Urinary bladder (tissue), 4 donors: ENCODE data around the gene SYS1. TPM values are rescaled to one million over a fixed set of nuclear protein-coding genes. Genes with fewer than 3 reads are reported as not detected.

Source experiments
- DNase-seq: peaks from one replicate; pipeline ENCODE4 v3.0.0-alpha.2; 2015; ENCODE audit errors: extremely low spot score
- H3K27ac ChIP-seq: one replicate; pipeline ENCODE4 v1.5.1; 2013; ENCODE audit warnings: low read depth, mild to moderate bottlenecking, moderate library complexity
- H3K36me3 ChIP-seq: one replicate; pipeline ENCODE4 v1.6.1; 2013; ENCODE audit warnings: mild to moderate bottlenecking, moderate library complexity; ENCODE audit not compliant: insufficient read depth
- H3K4me1 ChIP-seq: one replicate; pipeline ENCODE4 v1.6.1; 2013; ENCODE audit warnings: mild to moderate bottlenecking, moderate library complexity; ENCODE audit not compliant: insufficient read depth
- H3K4me3 ChIP-seq: one replicate; pipeline ENCODE4 v1.5.1; 2013; ENCODE audit warnings: low read depth, low read length
- WGBS: extraction: QIAGEN DNeasy Blood & Tissue Kit; methylation state at CpG from one replicate; pipeline ENCODE4 v1.1.7; 2013; 5-methylcytosine and 5-hydroxymethylcytosine counted together
- polyA plus RNA-seq: library from polyadenylated mRNA; stranded (reverse); fragments of 200-250 nt; gene quantifications from one replicate; pipeline ENCODE4 v1.2.3, GENCODE V29; 2013
- total RNA-seq: library from RNA; depleted of rRNA; stranded (reverse); fragments of >200 nt; gene quantifications from one replicate; pipeline ENCODE4 v1.2.3, GENCODE V29; 2014
- donor health status: healthy with polysubstance abuse.
- donor health status: healthy.

SYS1 gene
- total and polyA plus RNA-seq, 2 donors: 19.5 to 39.4 TPM

DNA sequence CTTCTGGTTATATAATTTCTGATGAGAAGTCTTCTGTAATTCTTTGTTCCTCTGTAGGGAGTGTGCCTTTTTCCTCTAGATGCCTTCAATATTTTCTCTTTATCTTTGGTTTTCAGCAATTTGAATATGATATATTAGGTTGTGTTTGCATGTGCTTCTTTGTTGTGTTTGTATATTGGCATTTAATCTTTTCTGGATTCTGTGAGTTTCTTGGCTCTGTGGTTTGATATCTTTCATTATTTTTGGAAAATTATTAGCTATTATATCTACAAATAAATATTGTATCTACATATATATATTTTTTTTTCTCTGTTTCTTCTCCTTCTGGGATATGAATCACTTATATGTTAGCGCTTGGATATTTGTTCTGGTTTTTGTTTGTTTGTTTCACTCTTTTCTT, 36.1 kb downstream of the SYS1 start:
- DNase-seq: no peak
- WGBS: 95% methylated on average over 1 of the region's 1 CpG
- Histone ChIP-seq H3K4me1 (no peaks in the 10 kb centered on the region), H3K36me3 (no peaks in the 10 kb centered on the region), H3K27ac (no peak overlapping the region), H3K4me3 (no peak overlapping the region)

DNA sequence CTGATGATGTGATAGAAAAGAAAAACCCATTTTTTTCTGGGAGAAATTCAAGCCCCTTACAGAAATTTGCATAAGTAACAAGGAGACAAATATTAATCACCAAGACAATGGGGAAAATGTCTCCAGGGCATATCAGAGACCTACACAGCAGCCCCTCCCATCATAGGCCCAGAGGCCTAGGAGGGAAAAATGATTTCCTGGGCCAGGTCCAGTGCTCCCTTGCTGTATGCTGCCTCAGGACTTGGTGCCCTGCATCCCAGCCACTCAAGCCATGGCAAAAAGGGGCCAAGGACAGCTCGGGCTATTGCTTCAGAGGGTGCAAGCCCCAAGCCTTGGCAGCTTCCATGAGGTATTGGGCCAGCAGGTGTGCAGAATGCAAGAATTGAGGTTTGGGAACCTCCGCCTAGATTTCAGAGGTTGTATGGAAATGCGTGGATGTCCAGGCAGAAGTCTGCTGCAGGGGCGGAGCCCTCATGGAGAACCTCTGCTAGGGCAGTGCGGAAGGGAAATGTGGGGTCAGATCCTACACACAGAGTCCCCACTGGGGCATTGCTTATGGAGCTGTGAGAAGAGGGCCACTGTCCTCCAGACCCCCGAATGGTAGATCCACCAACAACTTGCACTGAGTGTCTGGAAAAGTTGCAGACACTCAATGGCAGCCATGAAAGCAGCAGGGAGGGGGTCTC, 37.5 kb downstream of the SYS1 start:
- no peak for DNase-seq
- Histone ChIP-seq H3K27ac (no peak overlapping the region), H3K4me3 (no peak overlapping the region), H3K36me3 (no peaks in the 10 kb centered on the region), H3K4me1 (no peaks in the 10 kb centered on the region)
- 98% methylated on average over 6 of the region's 6 CpGs for WGBS

DNA sequence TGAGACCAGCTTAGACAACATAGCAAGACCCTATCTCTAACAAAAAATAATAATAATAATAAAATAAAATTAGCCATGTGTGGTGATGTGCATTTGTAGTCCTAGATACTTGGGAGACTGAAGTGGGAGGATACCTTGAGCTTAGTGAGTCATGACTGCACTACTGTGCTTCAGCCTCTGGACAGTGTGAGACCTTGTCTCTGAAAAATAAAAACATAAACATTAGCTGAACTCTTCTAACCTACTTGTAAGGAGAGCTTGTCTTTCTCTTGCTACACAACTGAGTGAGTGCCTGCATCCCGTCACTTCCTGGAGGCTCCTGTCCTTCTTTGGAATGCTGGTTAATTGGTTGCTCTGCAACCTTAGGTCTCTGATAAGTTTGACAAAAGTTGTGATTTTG, 40.0 kb downstream of the SYS1 start:
- no peaks in the 10 kb centered on the region for H3K4me1 ChIP-seq
- no peak overlapping the region for H3K4me3 ChIP-seq
- H3K36me3 ChIP-seq: no peaks in the 10 kb centered on the region
- DNase-seq: no peak
- H3K27ac ChIP-seq: no peak overlapping the region
- 96% methylated on average over 1 of the region's 1 CpG for WGBS

DNA sequence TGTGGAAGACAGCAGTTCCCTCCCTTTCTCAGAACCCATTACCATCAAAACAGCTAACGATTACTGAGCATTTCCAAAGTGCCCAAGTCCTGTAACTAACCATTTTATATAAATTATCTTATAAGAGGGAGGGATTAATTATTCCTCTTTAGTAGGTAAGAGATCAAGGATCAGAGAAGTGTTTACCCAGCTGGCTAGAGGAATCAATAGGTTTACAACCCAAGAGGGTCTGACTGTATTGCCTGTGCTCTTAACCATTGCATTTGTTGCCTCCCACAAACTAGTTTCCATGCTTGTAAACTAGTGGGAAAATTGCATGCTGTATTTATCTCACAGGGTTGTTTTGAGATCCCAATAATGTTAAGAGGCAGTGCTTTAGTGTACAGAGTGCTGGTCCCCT, 41.5 kb downstream of the SYS1 start:
- no peak overlapping the region for H3K4me3 ChIP-seq
- WGBS: 76% methylated on average over 1 of the region's 1 CpG
- no peak for DNase-seq
- no peaks in the 10 kb centered on the region for H3K4me1 ChIP-seq
- H3K36me3 ChIP-seq: no peaks in the 10 kb centered on the region
- no peak overlapping the region for H3K27ac ChIP-seq

GRCh38 chr20:45405571-45406259, 42.8 kb downstream of the SYS1 start:
- 1% methylated on average over 49 of the region's 49 CpGs for WGBS
- no peaks in the 10 kb centered on the region for H3K36me3 ChIP-seq
- DNase-seq: no peak
- H3K27ac ChIP-seq: no peak overlapping the region
- no peaks in the 10 kb centered on the region for H3K4me1 ChIP-seq
- H3K4me3 ChIP-seq: peak overlapping the region; percentile 88

DNA sequence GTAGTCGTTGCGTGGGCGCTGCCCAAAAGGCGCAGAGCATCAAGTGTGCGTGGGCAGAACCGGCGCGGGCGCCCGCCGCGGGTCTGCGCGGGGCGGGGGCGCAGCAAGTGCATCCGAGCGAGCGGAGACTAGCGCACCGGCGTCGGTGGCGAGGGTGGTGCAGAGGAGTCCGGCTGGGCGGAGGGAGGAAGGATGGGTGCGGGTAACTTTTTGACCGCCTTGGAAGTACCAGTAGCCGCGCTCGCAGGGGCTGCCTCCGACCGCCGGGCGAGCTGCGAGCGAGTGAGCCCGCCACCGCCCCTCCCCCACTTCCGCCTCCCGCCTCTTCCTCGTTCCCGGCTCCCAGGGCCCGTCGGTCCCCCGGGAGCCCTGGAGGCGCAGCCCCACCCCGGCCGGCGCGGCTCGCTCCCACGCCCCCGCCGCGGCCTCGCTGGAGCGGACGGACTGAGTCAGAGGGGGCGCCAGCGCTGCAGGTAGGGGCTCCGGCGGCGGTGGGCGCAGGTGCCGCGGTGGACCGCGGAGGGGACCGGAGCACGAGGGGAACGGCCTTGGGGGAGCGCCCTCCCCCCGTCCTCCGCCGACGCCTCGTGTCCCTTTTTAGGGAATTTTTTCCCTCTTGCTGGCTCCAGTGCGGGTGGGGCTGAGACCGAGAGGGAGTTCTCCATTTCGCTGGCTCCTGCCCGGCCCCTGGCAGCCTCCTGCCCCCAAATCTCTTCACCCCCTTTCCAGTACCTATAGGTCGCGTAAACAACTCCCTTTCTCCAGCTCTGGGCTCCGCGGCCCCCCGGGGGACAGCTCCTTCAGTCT, 43.5 kb downstream of the SYS1 start:
- H3K27ac ChIP-seq: peak overlapping the region; percentile 88
- peak overlapping the region; percentile 88 for H3K4me3 ChIP-seq
- WGBS: under 1% methylated on average over 87 of the region's 87 CpGs
- H3K4me1 ChIP-seq: no peaks in the 10 kb centered on the region
- no peaks in the 10 kb centered on the region for H3K36me3 ChIP-seq
- DNase-seq: no peak

DNA sequence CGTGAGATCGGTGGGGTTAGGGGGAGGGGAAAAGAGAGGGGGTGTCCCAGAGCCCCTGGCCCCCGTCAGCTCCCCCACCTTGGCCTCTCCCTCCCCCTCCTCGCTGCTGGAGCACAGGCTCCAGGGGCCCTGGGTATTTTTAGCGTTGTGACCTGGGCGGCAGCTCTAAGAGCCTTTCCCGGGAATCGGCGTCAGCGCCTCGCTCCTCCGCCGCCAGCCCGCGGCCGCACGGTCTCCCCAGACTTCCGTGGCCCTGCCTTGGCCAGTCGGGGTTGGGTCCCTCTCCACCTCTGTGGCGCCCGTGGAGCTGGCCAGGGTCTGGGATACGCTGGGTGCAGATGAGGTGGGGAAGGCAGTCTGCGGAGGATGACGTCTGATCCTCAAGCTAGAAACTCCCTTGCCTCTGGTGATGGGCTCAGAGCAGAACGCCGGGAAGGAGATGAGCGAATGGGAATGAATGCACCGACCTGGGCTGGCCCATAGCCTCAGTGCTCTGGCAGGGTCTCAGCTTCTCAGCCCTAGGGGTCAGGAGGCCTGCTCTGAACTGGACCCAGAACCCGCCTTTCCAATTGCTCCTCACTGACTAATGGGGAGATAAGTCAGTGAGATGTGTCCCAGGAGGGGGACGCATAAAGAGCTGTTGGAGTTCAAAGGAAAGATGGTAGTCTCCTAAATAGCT, 44.2 kb downstream of the SYS1 start:
- 11% methylated on average over 30 of the region's 30 CpGs for WGBS
- peak overlapping the region; percentile 88 for H3K27ac ChIP-seq
- H3K4me1 ChIP-seq: no peaks in the 10 kb centered on the region
- peak overlapping the region; percentile 88 for H3K4me3 ChIP-seq
- DNase-seq: no peak
- no peaks in the 10 kb centered on the region for H3K36me3 ChIP-seq

- Histone ChIP-seq H3K4me1 (no peaks in the 10 kb centered on the region), H3K27ac (peak within 1 kb of the TSS; percentile 88), H3K36me3 (no peaks in the 10 kb centered on the region), H3K4me3 (peak within 1 kb of the TSS; percentile 88)
- WGBS: 83% methylated on average over 21 of the region's 21 CpGs
- no peak for DNase-seq
Observed at GRCh38 chr20:45407783-45408645, 45.1 kb downstream of the SYS1 start, which contains the start of gene DBNDD2. Gene DBNDD2 (plus strand): TSS chr20:45408289. CDS start chr20:45408468, 179 bp downstream.

- H3K36me3 ChIP-seq: no peaks in the 10 kb centered on the region
- H3K27ac ChIP-seq: no peak overlapping the region
- WGBS: 76% methylated on average over 7 of the region's 7 CpGs
- no peak overlapping the region for H3K4me3 ChIP-seq
- no peak for DNase-seq
- H3K4me1 ChIP-seq: no peaks in the 10 kb centered on the region
Observed at GRCh38 chr20:45408646-45409213, 45.8 kb downstream of the SYS1 start.

- DNase-seq: no peak
- H3K27ac ChIP-seq: no peak overlapping the region
- no peaks in the 10 kb centered on the region for H3K36me3 ChIP-seq
- no peaks in the 10 kb centered on the region for H3K4me1 ChIP-seq
- H3K4me3 ChIP-seq: no peak overlapping the region
- 86% methylated on average over 7 of the region's 7 CpGs for WGBS
Observed at GRCh38 chr20:45409521-45410272, 46.7 kb downstream of the SYS1 start.

DNA sequence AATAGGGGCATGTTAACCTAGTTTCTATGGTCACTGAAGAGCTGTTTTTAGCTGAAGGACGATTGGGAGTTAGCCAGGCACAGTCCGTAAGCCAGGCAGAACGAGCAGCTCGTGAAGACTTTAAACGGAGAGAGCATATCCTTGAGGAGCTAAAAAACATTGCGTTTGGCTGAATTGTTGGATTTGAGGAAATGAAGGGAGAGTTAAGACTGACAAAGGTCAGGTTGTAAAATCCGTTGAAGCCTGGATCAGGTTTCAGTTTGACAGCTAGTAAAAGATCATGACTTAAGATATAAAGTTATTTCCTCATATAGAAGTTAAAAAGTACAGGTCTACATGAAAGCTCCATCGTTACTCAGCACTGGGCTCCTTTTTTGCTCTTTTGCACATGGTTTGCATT, 47.9 kb downstream of the SYS1 start:
- no peak for DNase-seq
- Histone ChIP-seq H3K4me1 (no peaks in the 10 kb centered on the region), H3K27ac (no peak overlapping the region), H3K36me3 (no peaks in the 10 kb centered on the region), H3K4me3 (no peak overlapping the region)
- WGBS: 31% methylated on average over 8 of the region's 8 CpGs

- H3K27ac ChIP-seq: no peak overlapping the region
- no peak overlapping the region for H3K4me3 ChIP-seq
- no peak for DNase-seq
- WGBS: 67% methylated on average over 5 of the region's 5 CpGs
- no peaks in the 10 kb centered on the region for H3K4me1 ChIP-seq
- no peaks in the 10 kb centered on the region for H3K36me3 ChIP-seq
Observed at GRCh38 chr20:45412653-45413052, 49.7 kb downstream of the SYS1 start.
